Left ventricle myocardium inferior (tissue), 1 donor: ENCODE data around the gene MAPK11. TPM values are rescaled to one million over a fixed set of nuclear protein-coding genes. Genes with fewer than 3 reads are reported as not detected.

Experiments
- DNase-seq: peaks from one replicate; pipeline ENCODE4 v3.0.0-alpha.2; 2020
- H3K27ac ChIP-seq: fragments of 200-600 bp; replicated peaks from 2 replicates; pipeline ENCODE4 v1.8.0; 2021
- H3K27me3 ChIP-seq: fragments of 200-600 bp; 2 replicates; pipeline ENCODE4 v1.8.0; 2021; ENCODE audit warnings: low read depth
- H3K36me3 ChIP-seq: fragments of 200-600 bp; 2 replicates; pipeline ENCODE4 v1.8.0; 2021
- H3K4me1 ChIP-seq: fragments of 200-600 bp; 2 replicates; pipeline ENCODE4 v1.8.0; 2021
- H3K4me3 ChIP-seq: fragments of 200-600 bp; 2 replicates; pipeline ENCODE4 v1.8.0; 2021; ENCODE audit warnings: mild to moderate bottlenecking, moderate library complexity
- H3K9me3 ChIP-seq: fragments of 200-600 bp; replicated peaks from 2 replicates; pipeline ENCODE4 v1.8.0; 2021
- CTCF ChIP-seq: fragments of 200-600 bp; IDR thresholded peaks from 2 replicates; pipeline ENCODE4 v1.8.0; 2021; ENCODE audit warnings: antibody characterized with exemption, mild to moderate bottlenecking, borderline replicate concordance
- intact Hi-C: fragments of 100-400 bp; cut with micrococcal nuclease; formaldehyde crosslinking; loops from one replicate; pipeline ENCODE4 v1.11.0; 2022
- total RNA-seq: library from RNA; stranded (reverse); fragmentation: NEBNext Ultra II Directional; extraction: Animal tissue kit (Norgen Biotek cat#: 25700); gene quantifications from one replicate; pipeline ENCODE4 v1.2.1, GENCODE V29; 2021
- donor health status: DM: no; HTN: yes; CAD: no; lungs with severe emphysema.

Gene MAPK11
- total RNA-seq, 1 donor from 2014 or later = 7.8 TPM

- Histone ChIP-seq H3K36me3 (no peaks in the 10 kb centered on the region), H3K4me3 (peak overlapping the region; percentile 71), H3K27ac (peak overlapping the region; percentile 76), H3K9me3 (no peaks in the 10 kb centered on the region), H3K27me3 (peaks cover 11% of the 10 kb centered on the region), H3K4me1 (peaks cover 53% of the 10 kb centered on the region)
- intact Hi-C loops = no loop called here
- no peak for TF ChIP-seq CTCF
- DNase-seq = no peak
These were observed 7.7 kb downstream of the MAPK11 start for GRCh38 chr22:50262460-50262911.

- DNase-seq = no peak
- intact Hi-C loops = no loop called here
- Histone ChIP-seq H3K9me3 (no peaks in the 10 kb centered on the region), H3K27me3 (peaks cover 11% of the 10 kb centered on the region), H3K27ac (peak within 1 kb of the TSS; percentile 76), H3K4me3 (peak within 1 kb of the TSS; percentile 71), H3K36me3 (no peaks in the 10 kb centered on the region), H3K4me1 (peaks cover 50% of the 10 kb centered on the region)
- no peak for TF ChIP-seq CTCF
These were observed 8.3 kb downstream of the MAPK11 start, which contains the start of gene MAPK12 for GRCh38 chr22:50261615-50262459. TSS of gene MAPK12 (minus strand) at chr22:50261683. CDS start at chr22:50261509, 174 bp downstream.

- no peaks in the 10 kb centered on the region for H3K36me3 ChIP-seq
- no peak for TF ChIP-seq CTCF
- H3K27ac ChIP-seq = peak overlapping the region; percentile 76
- no peak for DNase-seq
- intact Hi-C loops = no loop called here
- no peaks in the 10 kb centered on the region for H3K9me3 ChIP-seq
- peak overlapping the region; percentile 71 for H3K4me3 ChIP-seq
- H3K4me1 ChIP-seq = peaks cover 45% of the 10 kb centered on the region
- H3K27me3 ChIP-seq = peaks cover 11% of the 10 kb centered on the region
These were observed 9.2 kb downstream of the MAPK11 start for GRCh38 chr22:50260801-50261614.

GRCh38 chr22:50260434-50260800 is 9.8 kb downstream of the MAPK11 start:
- Histone ChIP-seq H3K36me3 (no peaks in the 10 kb centered on the region), H3K27ac (peak overlapping the region; percentile 76), H3K9me3 (no peaks in the 10 kb centered on the region), H3K4me3 (peak overlapping the region; percentile 71), H3K27me3 (peaks cover 11% of the 10 kb centered on the region), H3K4me1 (peaks cover 45% of the 10 kb centered on the region)
- intact Hi-C loops = no loop called here
- DNase-seq = no peak
- no peak for TF ChIP-seq CTCF

GRCh38 chr22:50259302-50259701 is 10.9 kb downstream of the MAPK11 start:
- DNase-seq = no peak
- H3K27ac ChIP-seq = peak overlapping the region; percentile 56
- no peaks in the 10 kb centered on the region for H3K9me3 ChIP-seq
- intact Hi-C loops = no loop called here
- H3K4me3 ChIP-seq = no peak overlapping the region
- H3K4me1 ChIP-seq = peaks cover 45% of the 10 kb centered on the region
- TF ChIP-seq CTCF = no peak
- H3K27me3 ChIP-seq = peaks cover 11% of the 10 kb centered on the region
- H3K36me3 ChIP-seq = no peaks in the 10 kb centered on the region
